Fibroblast of mammary gland (primary cell): Measurements from ENCODE around the gene STPG2.

ENCODE experiments used
- DNase-seq: peaks from one replicate; pipeline ENCODE4 v3.0.0-alpha.2; 2010; ENCODE audit warnings: low read depth
- H3K4me3 ChIP-seq: 2 replicates; pipeline ENCODE4 v1.5.1; 2011; ENCODE audit warnings: low read depth, mild to moderate bottlenecking, low read length, moderate library complexity; ENCODE audit not compliant: control insufficient read depth
- TF ChIP-seq, protein P1 (sequence below): conservative IDR thresholded peaks from 2 replicates; pipeline ENCODE4 v1.5.1; 2011; ENCODE audit warnings: low read depth, low read length, inconsistent platforms; ENCODE audit not compliant: control insufficient read depth, insufficient read depth

STPG2 gene

GRCh38 chr4:97978791-97979488 lies 164.3 kb downstream of the STPG2 start:
- no peak for DNase-seq
- no peak overlapping the region for H3K4me3 ChIP-seq
- TF ChIP-seq, protein P1, sequence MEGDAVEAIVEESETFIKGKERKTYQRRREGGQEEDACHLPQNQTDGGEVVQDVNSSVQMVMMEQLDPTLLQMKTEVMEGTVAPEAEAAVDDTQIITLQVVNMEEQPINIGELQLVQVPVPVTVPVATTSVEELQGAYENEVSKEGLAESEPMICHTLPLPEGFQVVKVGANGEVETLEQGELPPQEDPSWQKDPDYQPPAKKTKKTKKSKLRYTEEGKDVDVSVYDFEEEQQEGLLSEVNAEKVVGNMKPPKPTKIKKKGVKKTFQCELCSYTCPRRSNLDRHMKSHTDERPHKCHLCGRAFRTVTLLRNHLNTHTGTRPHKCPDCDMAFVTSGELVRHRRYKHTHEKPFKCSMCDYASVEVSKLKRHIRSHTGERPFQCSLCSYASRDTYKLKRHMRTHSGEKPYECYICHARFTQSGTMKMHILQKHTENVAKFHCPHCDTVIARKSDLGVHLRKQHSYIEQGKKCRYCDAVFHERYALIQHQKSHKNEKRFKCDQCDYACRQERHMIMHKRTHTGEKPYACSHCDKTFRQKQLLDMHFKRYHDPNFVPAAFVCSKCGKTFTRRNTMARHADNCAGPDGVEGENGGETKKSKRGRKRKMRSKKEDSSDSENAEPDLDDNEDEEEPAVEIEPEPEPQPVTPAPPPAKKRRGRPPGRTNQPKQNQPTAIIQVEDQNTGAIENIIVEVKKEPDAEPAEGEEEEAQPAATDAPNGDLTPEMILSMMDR: no peak

DNA sequence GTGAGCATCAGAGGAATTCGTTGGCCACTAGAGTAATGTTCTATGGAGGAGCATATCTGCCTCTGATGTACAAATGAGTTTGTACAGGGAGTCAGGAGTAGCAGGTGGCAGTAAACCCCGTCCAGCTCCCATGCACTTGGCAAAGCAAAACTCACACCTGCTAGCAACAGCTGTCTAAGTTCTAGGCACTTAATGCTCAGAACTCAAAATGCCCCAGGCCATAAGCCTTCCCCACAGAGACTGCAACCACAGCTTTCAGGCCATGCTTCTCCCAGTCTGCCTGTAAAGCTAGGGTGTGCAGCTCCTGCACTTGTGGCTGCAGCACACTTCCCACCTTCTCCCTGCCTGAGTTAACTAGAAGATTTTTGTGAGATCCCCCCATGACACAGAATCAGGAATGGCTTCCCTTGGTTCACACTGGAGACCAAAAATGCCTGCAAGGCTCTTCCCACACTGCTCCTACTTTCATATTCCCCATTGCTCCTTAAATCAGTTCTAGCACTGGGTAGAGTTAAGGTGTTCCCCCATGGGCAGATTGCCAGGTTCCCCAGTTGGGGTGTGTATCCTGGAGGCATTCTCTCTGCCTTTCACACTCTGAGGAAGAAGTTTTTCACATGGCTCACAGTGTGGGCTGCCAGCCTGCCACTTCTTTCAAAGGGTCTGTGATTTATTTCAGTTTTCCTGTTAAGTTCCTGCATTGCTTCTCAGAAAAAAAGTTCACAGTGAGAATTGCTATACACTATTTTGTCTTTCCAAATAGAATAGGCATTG lies 189.9 kb downstream of the STPG2 start:
- TF ChIP-seq, protein P1: no peak
- no peak for DNase-seq

GRCh38 chr4:97952763-97953162 lies 190.5 kb downstream of the STPG2 start:
- TF ChIP-seq, protein P1: no peak
- no peak overlapping the region for H3K4me3 ChIP-seq
- no peak for DNase-seq

More for the DNA sequence above, 189.9 kb downstream of the STPG2 start:
- H3K4me3 ChIP-seq: no peak overlapping the region

- no peak for DNase-seq
- TF ChIP-seq, protein P1: no peak
- no peak overlapping the region for H3K4me3 ChIP-seq
Measured at GRCh38 chr4:97950836-97951235, 192.4 kb downstream of the STPG2 start.

- TF ChIP-seq, protein P1: no peak
- no peak overlapping the region for H3K4me3 ChIP-seq
- DNase-seq: no peak
Measured at GRCh38 chr4:97942951-97943350, 200.3 kb downstream of the STPG2 start.

DNA sequence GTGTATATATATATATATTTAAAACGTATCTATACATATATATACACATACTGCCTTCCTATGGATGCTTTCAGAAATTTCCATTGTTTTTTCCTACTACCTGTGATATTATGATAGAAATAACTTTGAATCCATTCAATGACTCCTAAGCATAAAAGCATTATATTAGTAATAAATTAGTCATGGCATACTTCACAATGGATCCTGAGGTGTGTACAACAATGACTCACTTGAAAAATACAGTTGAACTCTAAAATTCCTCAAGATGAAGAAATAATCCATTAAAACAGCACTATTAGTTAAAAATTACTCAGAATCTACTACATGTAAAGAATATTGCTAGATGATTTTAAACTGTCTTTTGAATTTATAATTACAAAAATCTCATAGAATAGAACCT lies 201.1 kb downstream of the STPG2 start:
- H3K4me3 ChIP-seq: no peak overlapping the region
- TF ChIP-seq, protein P1: no peak
- no peak for DNase-seq
